Adipocyte (in vitro differentiated cells): ENCODE results near the gene TRH.

Source experiments
- DNase-seq: peaks from one replicate; pipeline ENCODE4 v3.0.0-alpha.2; 2015; ENCODE audit warnings: low read depth
- H3K27me3 ChIP-seq: replicated peaks from 2 replicates; pipeline ENCODE4 v1.7.0; 2013; ENCODE audit warnings: mild to moderate bottlenecking, low read length, moderate library complexity; ENCODE audit not compliant: control insufficient read depth, insufficient read depth
- H3K36me3 ChIP-seq: 2 replicates; pipeline ENCODE4 v1.7.0; 2013; ENCODE audit warnings: low read length, mild to moderate bottlenecking, moderate library complexity; ENCODE audit not compliant: control insufficient read depth, insufficient read depth, severe bottlenecking
- H3K4me1 ChIP-seq: 2 replicates; pipeline ENCODE4 v1.7.0; 2013; ENCODE audit warnings: mild to moderate bottlenecking, low read length, moderate library complexity; ENCODE audit not compliant: control insufficient read depth, insufficient read depth
- H3K4me3 ChIP-seq: 2 replicates; pipeline ENCODE4 v1.7.0; 2013; ENCODE audit warnings: mild to moderate bottlenecking, low read length, moderate library complexity
- H3K9ac ChIP-seq: 2 replicates; pipeline ENCODE4 v1.7.0; 2013; ENCODE audit warnings: mild to moderate bottlenecking, low read length, moderate library complexity
- H3K9me3 ChIP-seq: 2 replicates; pipeline ENCODE4 v1.7.0; 2013; ENCODE audit warnings: mild to moderate bottlenecking, low read length, moderate library complexity; ENCODE audit not compliant: control insufficient read depth

TRH gene, protein sequence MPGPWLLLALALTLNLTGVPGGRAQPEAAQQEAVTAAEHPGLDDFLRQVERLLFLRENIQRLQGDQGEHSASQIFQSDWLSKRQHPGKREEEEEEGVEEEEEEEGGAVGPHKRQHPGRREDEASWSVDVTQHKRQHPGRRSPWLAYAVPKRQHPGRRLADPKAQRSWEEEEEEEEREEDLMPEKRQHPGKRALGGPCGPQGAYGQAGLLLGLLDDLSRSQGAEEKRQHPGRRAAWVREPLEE

DNA sequence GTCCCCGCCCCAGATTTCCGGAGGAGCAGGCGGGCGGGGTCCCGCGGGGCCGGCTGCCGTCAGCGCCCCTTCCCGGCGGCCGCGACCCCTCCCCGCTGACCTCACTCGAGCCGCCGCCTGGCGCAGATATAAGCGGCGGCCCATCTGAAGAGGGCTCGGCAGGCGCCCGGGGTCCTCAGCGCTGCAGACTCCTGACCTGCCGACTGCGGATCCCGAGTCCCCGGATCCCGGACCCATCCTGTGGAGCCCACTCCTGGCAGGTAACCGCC, at the start of gene TRH:
Gene TRH (plus strand): TSS at position 157 of the 269 bp plus-strand sequence. CDS start 1,097 bp downstream, outside the sequence.
- Histone ChIP-seq H3K27me3 (peaks cover 44% of the 10 kb centered on the region), H3K36me3 (no peaks in the 10 kb centered on the region), H3K4me1 (peaks cover 8% of the 10 kb centered on the region), H3K9ac (no peak within 1 kb of the TSS), H3K4me3 (peak within 1 kb of the TSS; percentile 68), H3K9me3 (no peaks in the 10 kb centered on the region)
- no peak for DNase-seq

- no peak for DNase-seq
- H3K36me3 ChIP-seq = no peaks in the 10 kb centered on the region
Measured at GRCh38 chr3:129927072-129927471, 47.4 kb upstream of the TRH start.

DNA sequence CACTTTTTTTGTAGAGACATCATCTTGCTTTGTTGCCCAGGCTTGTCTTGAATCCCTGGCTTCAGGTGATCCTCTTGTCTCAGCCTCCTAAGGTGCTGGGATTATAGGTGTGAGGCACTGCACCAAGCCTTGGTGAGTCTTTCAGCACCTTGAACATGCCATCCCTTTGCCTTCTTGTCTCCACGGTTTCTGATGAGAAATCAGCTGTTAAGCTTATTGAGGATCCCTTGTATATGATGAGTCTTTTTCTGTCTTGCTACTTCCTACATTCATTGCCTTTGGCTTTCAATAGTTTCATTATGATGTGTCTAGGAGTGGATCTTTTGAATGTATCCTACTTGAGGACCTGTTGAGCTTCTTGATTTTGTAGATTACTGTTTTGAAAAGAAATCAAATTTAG, 45.1 kb upstream of the TRH start:
- no peak for DNase-seq
- Histone ChIP-seq H3K9ac (no peak overlapping the region), H3K27me3 (peaks cover 10% of the 10 kb centered on the region), H3K36me3 (no peaks in the 10 kb centered on the region), H3K9me3 (peaks cover 40% of the 10 kb centered on the region), H3K4me1 (peaks cover 3% of the 10 kb centered on the region), H3K4me3 (no peak overlapping the region)

More at GRCh38 chr3:129927072-129927471, 47.4 kb upstream of the TRH start:
- peaks cover 49% of the 10 kb centered on the region for H3K9me3 ChIP-seq
- no peaks in the 10 kb centered on the region for H3K4me1 ChIP-seq
- H3K4me3 ChIP-seq = no peak overlapping the region
- H3K27me3 ChIP-seq = peaks cover 10% of the 10 kb centered on the region
- H3K9ac ChIP-seq = no peak overlapping the region

DNA sequence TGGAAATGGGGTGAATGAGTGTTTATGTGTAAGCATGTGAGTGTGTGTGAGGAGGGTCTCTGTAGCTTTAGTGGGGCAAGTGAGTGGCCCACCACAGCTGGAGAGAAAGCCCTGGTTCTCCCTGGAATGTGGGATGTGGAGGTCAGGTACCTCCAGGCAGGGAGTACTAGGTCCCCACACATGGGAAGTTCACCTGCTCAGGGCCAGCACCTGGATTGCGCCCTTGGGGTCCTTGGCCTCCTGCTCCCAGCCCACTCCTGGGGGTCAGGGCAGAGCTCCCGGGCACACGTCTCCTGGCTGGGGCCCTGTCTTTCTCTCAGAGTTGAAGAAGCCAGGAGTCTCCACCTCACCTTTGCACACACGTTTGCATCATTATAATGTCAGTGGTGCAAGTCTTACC, 41.0 kb upstream of the TRH start:
- Histone ChIP-seq H3K4me1 (peaks cover 9% of the 10 kb centered on the region), H3K4me3 (no peak overlapping the region), H3K9me3 (peaks cover 26% of the 10 kb centered on the region), H3K27me3 (no peaks in the 10 kb centered on the region), H3K9ac (no peak overlapping the region), H3K36me3 (no peaks in the 10 kb centered on the region)
- no peak for DNase-seq

GRCh38 chr3:129934234-129935123, 40.0 kb upstream of the TRH start:
- H3K9ac ChIP-seq = peak overlapping the region; percentile 47
- peak overlapping the region; percentile 75 for H3K4me3 ChIP-seq
- peak; percentile 64 for DNase-seq
- no peaks in the 10 kb centered on the region for H3K27me3 ChIP-seq
- peaks cover 9% of the 10 kb centered on the region for H3K4me1 ChIP-seq
- H3K36me3 ChIP-seq = no peaks in the 10 kb centered on the region
- H3K9me3 ChIP-seq = peaks cover 16% of the 10 kb centered on the region

DNA sequence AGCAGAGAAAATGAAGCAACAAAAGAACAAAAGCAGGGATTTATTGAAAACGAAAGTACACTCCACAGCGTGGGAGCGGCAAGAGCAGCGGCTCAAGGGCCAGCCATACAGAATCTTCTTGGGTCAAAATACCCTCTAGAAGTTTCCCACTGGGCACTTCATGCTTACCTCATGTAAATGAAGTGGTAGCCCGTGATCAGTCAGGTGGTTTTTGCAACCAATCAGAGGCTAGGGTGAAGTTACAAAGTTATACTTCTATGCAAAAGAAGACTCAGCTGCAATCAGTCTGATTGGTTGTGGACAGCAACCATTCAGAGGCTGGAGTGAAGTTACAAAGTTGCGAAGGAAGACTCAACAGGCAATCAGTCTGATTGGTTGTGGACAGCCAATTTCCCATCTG, 37.8 kb upstream of the TRH start:
- Histone ChIP-seq H3K9ac (peak overlapping the region; percentile 79), H3K9me3 (no peaks in the 10 kb centered on the region), H3K36me3 (no peaks in the 10 kb centered on the region), H3K4me3 (peak overlapping the region; percentile 77), H3K4me1 (peaks cover 9% of the 10 kb centered on the region), H3K27me3 (no peaks in the 10 kb centered on the region)
- DNase-seq = peak; percentile 15

DNA sequence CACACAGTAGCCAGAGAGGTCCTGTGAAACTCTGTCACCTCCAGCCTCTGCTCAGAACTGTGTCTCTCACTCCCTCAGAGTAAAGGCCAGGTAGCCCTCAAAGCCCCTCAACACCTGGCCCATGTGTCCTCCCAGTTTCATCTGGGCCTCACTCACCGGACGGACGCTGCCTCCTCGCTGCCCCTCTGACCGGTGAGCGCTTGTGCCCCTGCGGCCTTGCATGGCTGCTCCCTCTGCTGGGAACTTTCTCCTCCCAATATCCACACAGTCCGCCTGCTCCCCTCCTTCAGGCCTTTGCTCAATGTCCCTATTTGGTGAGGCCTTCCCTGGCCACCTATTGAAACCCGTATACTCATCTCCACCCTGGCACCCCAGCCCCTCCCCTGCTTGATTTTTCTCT, 36.8 kb upstream of the TRH start:
- H3K27me3 ChIP-seq = no peaks in the 10 kb centered on the region
- peaks cover 9% of the 10 kb centered on the region for H3K4me1 ChIP-seq
- H3K9ac ChIP-seq = no peak overlapping the region
- no peaks in the 10 kb centered on the region for H3K9me3 ChIP-seq
- no peak for DNase-seq
- no peaks in the 10 kb centered on the region for H3K36me3 ChIP-seq
- H3K4me3 ChIP-seq = no peak overlapping the region

DNA sequence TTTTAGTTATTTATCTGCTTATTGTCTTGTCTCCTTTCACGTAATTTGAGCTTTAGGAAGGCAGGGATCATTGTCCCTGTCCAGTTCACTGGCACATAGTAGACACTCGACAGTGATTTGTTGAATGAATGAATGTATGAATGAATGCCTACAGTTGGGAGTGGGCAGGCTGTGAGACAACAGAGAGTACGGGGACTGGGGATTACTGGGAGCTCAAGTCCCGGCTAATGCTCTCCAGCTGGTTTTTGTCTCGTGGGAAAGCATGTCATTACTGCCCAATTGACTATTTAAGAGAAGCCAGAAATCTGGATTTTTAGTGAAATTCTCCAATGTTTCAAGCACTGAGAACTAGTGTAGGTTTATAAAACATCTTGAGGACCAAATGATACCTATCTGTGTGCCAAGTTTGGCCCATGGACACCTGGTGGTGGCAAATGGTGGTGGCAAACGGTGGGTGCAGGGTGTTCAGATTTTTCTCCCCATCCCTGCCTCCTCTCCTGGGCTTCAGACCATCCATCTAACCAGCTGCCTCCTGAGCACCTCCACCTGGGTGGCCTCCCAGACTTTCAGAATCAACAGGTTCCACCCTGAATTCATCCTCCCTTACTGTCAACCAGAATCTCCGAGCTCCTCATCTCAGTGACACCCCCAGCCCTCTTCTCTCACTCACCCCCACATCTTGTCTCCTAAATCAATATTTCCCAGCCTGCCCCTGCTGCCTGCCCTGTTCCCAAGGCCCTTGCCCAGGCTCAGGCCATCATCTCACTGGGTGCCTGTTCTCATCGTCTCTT, 36.2 kb upstream of the TRH start:
- H3K9me3 ChIP-seq = no peaks in the 10 kb centered on the region
- H3K27me3 ChIP-seq = no peaks in the 10 kb centered on the region
- no peak overlapping the region for H3K9ac ChIP-seq
- H3K36me3 ChIP-seq = no peaks in the 10 kb centered on the region
- no peak overlapping the region for H3K4me3 ChIP-seq
- no peak for DNase-seq
- peaks cover 9% of the 10 kb centered on the region for H3K4me1 ChIP-seq

DNA sequence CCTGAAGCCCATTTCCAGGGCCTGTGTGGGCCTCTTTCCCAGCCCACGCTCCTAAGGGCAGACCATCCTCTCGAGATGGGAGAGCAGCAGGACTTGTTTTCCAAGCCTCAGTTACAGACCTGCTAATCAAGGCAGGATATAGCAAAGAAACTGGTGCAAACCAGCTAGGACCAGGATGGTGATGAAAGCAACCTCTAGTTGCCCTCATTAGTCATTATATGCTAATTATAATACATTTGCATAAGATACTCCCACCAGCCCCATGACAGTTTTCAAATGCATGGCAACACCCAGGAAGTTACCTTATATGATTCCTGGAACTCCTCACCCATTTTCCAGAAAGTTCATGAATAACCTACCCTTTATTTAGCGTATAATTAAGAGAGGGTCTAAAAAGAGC, 34.4 kb upstream of the TRH start:
- no peak for DNase-seq
- Histone ChIP-seq H3K9me3 (no peaks in the 10 kb centered on the region), H3K36me3 (no peaks in the 10 kb centered on the region), H3K4me3 (no peak overlapping the region), H3K9ac (no peak overlapping the region), H3K4me1 (peaks cover 4% of the 10 kb centered on the region), H3K27me3 (peaks cover 8% of the 10 kb centered on the region)

GRCh38 chr3:129942296-129942695, 32.2 kb upstream of the TRH start:
- peak; percentile 78 for DNase-seq
- Histone ChIP-seq H3K36me3 (no peaks in the 10 kb centered on the region), H3K9me3 (peaks cover 12% of the 10 kb centered on the region)

DNA sequence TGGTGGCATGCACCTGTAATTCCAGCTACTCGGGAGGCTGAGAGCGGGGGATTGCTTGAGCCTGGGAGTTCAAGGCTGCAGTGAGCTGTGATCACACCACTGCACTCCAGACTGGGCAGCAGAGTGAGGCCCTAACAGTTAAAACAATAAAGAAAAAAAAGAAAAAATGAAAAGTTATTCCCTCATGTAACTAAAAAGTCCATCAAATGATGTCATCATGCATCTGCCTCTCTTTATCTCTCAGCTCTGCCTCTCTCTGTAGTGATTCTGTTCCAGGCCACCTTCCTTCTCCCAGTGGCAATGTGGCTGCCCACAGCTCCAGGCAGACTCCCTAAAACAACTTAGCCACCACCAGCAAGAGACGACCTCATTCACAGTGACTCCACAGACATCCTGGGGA, 31.5 kb upstream of the TRH start:
- DNase-seq = no peak
- Histone ChIP-seq H3K4me3 (no peak overlapping the region), H3K9me3 (peaks cover 16% of the 10 kb centered on the region), H3K36me3 (no peaks in the 10 kb centered on the region), H3K9ac (no peak overlapping the region), H3K27me3 (peaks cover 36% of the 10 kb centered on the region), H3K4me1 (no peaks in the 10 kb centered on the region)

More at GRCh38 chr3:129942296-129942695, 32.2 kb upstream of the TRH start:
- H3K9ac ChIP-seq = no peak overlapping the region
- H3K4me1 ChIP-seq = no peaks in the 10 kb centered on the region
- peaks cover 30% of the 10 kb centered on the region for H3K27me3 ChIP-seq
- H3K4me3 ChIP-seq = no peak overlapping the region
